ENCODE results near the gene STPG2. TPM values are rescaled to one million over a fixed set of nuclear protein-coding genes. Genes with fewer than 3 reads are reported as not detected.
"Not testable (repeated sequence)": the region's sequence is repeated elsewhere in the genome, so short reads cannot be mapped to it uniquely, and the experiment has no call there.

The STPG2 gene
- total and polyA plus RNA-seq, 8 donors, result 0.11 to 1.0 (median 0.64) TPM

DNA sequence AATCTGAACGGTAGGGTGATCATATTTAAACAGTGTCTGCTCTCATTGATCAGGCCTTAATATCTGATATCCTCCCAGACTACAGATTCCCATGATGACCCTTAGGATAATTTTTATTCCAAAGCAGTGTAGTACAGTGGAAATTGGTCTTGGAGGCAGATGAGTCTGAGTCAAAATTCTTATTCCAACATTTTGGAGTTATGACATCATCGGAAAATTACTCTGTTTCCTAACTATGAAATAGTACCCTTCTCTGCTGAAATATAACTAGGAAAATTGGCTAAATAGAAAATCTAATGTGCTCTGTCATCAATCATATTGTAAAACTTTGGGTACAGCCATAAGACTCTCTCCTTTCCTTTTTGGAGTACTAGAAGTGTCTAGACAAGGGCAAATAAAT, 583.3 kb downstream of the STPG2 start:
- no peaks in the 10 kb centered on the region for H3K9me3 ChIP-seq
- intact Hi-C loops (cut with DNase I), result no loop called here

DNA sequence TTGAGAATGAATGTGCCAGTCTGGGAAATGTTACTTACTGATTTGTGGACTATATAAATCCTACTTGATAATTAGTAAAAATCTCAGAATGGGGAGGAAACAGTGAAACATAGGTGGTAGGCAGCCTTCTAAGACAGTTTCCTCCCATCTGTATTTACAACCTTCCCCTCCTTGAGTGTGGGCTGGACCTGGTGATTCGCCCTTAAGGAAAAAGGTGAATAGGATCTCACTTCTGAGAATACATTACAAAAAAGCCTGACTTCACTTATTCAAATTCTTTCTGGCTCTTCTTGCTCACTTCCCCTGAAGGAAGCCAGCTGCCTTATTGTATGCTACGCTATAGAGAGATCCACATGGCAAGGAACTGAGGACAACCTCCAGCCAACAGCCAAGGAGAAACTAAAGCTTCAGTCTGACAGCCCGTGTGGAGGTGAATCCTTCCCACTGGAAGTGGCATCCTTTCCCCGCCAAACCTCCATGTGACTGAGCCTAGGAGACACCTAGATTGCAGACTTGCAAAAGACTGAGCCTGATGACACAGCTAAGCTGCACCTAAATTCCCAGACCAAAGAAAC, 585.0 kb downstream of the STPG2 start:
- Histone ChIP-seq H3K4me1 (no peaks in the 10 kb centered on the region), H3K27me3 (no peaks in the 10 kb centered on the region), H3K9me3 (no peaks in the 10 kb centered on the region), H3K4me3 (no peak overlapping the region), H3K27ac (no peak overlapping the region), H3K36me3 (no peaks in the 10 kb centered on the region)
- intact Hi-C loops (cut with DNase I), result no loop called here
- ATAC-seq (no peak), FAIRE-seq (no peak), DNase-seq (no peak)
- TF ChIP-seq, protein P1, sequence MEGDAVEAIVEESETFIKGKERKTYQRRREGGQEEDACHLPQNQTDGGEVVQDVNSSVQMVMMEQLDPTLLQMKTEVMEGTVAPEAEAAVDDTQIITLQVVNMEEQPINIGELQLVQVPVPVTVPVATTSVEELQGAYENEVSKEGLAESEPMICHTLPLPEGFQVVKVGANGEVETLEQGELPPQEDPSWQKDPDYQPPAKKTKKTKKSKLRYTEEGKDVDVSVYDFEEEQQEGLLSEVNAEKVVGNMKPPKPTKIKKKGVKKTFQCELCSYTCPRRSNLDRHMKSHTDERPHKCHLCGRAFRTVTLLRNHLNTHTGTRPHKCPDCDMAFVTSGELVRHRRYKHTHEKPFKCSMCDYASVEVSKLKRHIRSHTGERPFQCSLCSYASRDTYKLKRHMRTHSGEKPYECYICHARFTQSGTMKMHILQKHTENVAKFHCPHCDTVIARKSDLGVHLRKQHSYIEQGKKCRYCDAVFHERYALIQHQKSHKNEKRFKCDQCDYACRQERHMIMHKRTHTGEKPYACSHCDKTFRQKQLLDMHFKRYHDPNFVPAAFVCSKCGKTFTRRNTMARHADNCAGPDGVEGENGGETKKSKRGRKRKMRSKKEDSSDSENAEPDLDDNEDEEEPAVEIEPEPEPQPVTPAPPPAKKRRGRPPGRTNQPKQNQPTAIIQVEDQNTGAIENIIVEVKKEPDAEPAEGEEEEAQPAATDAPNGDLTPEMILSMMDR (IDR thresholded peaks at IDR 0.05), result no peak
- 71 to 73% methylated on average over 4 of the region's 4 CpGs for WGBS, 2 donors

More for the DNA sequence above, 583.3 kb downstream of the STPG2 start:
- DNase-seq (no peak), ATAC-seq (no peak), FAIRE-seq (no peak)
- Histone ChIP-seq H3K4me3 (no peak overlapping the region), H3K27ac (no peak overlapping the region), H3K36me3 (no peaks in the 10 kb centered on the region), H3K27me3 (no peaks in the 10 kb centered on the region), H3K4me1 (no peaks in the 10 kb centered on the region)
- TF ChIP-seq, protein P1 (IDR thresholded peaks at IDR 0.05), result no peak
- 56 to 68% methylated on average over 2 of the region's 2 CpGs for WGBS, 2 donors

DNA sequence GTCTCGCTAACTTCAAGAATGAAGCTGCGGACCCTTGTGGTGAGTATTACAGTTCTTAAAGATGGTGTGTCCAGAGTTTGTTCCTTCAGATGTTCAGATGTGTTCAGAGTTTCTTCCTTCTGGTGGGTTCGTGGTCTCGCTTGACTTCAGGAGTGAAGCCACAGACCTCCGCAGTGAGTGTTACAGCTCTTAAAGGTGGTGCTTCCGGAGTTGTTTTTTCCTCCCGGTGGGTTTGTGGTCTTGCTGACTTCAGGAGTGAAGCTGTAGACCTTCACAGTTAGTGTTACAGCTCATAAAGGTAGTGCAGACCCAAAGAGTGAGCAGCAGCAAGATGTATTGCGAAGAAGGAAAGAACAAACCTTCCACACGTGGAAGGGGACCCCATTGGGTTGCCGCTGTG, 592.6 kb downstream of the STPG2 start:
- H3K4me3 ChIP-seq; H3K9me3 ChIP-seq; FAIRE-seq; H3K4me1 ChIP-seq; intact Hi-C loops (cut with DNase I); H3K27me3 ChIP-seq; H3K36me3 ChIP-seq; DNase-seq; ATAC-seq; H3K27ac ChIP-seq: not testable (repeated sequence)
- 86% methylated on average over 10 of the region's 10 CpGs for WGBS, 2 donors

DNA sequence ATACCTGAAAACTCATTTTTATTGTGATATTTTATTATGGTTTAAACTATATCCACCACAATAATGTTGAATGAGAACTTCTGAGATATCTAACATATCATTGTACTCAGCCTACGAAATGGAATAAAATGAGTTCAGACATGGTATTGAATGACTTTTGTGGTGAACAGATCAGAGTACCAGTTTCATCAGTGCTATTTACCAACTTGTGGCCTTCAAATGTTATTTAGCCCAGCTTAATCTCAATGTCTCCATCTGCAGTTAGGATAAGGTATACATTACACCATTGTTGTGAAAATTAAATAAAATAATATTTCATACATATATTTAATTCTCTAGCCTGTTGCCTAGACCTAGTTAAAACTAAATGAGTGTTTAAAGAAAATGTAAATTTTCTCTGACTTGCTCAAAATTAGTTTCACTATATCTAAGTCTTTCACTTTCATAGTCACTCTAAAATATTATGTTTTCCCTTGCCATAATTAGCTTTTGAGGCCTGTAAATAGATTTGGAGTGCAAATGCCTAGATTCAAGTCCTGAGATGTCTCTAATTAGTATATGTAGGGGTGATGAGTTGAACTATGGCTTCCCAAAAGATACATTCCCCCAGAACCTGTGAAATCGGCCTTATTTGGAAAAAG, 594.2 kb downstream of the STPG2 start:
- no peaks in the 10 kb centered on the region for H3K27me3 ChIP-seq
- H3K9me3 ChIP-seq, result no peaks in the 10 kb centered on the region
- no peaks in the 10 kb centered on the region for H3K36me3 ChIP-seq
- no peak overlapping the region for H3K27ac ChIP-seq
- TF ChIP-seq, protein P1 (IDR thresholded peaks at IDR 0.05), result no peak
- FAIRE-seq, result no peak
- H3K4me1 ChIP-seq, result no peaks in the 10 kb centered on the region
- H3K4me3 ChIP-seq, result no peak overlapping the region
- intact Hi-C loops (cut with DNase I), result no loop called here
- 55 to 69% methylated on average over 2 of the region's 2 CpGs for WGBS, 2 donors
- ATAC-seq, result no peak
- no peak for DNase-seq

DNA sequence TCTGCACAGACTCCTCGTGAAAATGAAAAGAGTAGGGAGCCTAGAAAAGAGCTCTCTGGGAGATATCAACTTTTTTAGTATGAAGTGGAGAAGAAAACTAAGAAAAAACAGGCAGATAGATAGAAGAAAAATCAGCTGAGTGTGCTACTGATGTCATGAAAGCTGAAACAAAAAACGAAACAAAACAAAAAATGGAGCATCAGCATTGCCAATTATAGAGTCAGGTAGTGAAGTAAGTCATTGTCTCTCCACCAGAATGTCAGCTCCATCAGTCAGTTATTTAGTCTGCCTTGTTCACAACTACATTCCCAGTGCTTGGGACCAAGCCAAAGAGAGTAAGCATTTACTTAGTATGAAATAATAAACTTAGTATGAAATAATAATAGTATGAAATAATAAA, 595.1 kb downstream of the STPG2 start:
- TF ChIP-seq, protein P1 (IDR thresholded peaks at IDR 0.05), result no peak
- no peak for ATAC-seq
- Histone ChIP-seq H3K4me1 (no peaks in the 10 kb centered on the region), H3K27me3 (no peaks in the 10 kb centered on the region), H3K4me3 (no peak overlapping the region), H3K9me3 (no peaks in the 10 kb centered on the region), H3K36me3 (no peaks in the 10 kb centered on the region), H3K27ac (no peak overlapping the region)
- intact Hi-C loops (cut with DNase I), result no loop called here
- no peak for DNase-seq
- 54 to 61% methylated on average over 2 of the region's 2 CpGs for WGBS, 2 donors
- FAIRE-seq, result no peak
